GM19240 (cell line): ENCODE data around the gene NAP1L4.
A peak's percentile ranks its signal among the peaks of the same experiment; 100 is the strongest.

Experiments
- DNase-seq: peaks from one replicate; pipeline ENCODE4 v3.0.0; 2011; ENCODE audit warnings: low spot score; ENCODE audit not compliant: insufficient read length

The NAP1L4 gene, protein sequence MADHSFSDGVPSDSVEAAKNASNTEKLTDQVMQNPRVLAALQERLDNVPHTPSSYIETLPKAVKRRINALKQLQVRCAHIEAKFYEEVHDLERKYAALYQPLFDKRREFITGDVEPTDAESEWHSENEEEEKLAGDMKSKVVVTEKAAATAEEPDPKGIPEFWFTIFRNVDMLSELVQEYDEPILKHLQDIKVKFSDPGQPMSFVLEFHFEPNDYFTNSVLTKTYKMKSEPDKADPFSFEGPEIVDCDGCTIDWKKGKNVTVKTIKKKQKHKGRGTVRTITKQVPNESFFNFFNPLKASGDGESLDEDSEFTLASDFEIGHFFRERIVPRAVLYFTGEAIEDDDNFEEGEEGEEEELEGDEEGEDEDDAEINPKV

DNA sequence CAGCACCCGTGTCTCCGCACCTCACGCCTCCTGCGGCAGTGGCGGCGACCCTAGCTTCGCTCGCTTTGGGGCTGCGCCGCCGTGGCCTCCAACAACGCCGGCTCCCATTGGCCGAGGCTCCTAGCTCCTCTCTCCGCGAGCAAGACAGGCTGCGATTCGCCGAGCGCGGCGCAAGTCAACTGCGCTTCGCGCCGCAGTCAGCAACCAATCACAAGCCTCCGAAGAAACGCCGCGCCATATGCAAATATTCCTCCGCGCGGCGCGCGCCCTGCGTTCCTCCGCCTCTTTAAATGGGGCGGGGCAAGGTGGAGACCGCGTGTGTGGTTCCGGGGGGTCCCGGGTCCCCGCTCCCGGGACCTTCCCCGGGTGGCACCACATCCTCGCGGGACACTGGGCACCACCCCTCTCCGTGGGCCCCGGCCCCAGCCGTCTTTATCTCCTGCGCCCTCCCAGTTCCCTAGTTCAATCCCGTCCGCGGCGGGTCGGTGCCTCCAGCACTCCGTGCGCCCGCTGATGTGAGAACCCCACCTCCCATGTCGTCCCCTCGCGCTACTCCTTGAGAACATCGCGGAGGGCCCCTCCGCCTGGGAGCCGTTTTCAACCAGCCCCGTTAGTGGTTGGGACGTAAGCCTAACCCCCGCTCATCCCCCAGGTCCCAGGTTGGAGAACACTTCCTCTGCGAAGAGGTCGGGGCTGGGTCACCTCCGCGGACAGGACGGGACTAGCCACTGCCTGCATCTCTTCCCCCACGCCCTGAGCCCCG is at the start of gene NAP1L4:
TSS of gene NAP1L4 (minus strand) at position 96 of the 763 bp plus-strand sequence. CDS start 13,109 bp downstream, outside the sequence.
- peak; percentile 99 for DNase-seq

DNA sequence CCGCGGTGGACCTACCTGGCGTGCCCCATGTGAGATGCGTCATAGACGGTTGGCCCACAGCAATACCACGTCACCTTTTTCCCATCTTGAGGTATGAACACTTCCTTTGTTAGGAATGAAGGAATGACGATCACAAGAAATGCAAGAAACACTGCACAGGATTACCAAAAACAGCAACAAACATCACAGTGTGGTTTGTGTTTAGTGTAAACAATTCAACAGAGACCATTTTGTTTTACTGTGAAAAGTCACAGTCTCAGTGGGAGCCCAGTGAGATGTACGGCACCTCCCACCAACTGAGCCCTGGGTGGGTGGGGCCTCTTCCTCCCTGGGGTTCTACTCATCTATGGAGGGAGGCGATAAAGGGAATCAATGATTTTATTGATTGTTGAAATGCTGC is 48.8 kb upstream of the NAP1L4 start:
- DNase-seq: no peak

DNA sequence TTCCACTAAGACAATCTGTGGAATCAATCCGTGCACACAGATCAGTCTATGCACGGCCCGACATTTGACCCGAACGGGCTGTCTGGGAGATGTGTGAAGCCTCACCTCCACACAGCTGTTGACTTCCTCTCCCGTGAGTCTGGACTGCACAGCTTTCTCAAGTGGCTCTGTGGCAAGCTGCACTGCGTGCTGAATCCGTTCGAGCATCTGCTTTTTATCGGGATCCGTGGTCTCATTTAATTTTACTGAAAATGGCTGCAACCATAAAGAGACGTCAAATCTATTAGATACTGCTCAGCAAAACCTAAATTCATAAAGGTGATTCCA is 45.8 kb upstream of the NAP1L4 start:
- DNase-seq: no peak

DNA sequence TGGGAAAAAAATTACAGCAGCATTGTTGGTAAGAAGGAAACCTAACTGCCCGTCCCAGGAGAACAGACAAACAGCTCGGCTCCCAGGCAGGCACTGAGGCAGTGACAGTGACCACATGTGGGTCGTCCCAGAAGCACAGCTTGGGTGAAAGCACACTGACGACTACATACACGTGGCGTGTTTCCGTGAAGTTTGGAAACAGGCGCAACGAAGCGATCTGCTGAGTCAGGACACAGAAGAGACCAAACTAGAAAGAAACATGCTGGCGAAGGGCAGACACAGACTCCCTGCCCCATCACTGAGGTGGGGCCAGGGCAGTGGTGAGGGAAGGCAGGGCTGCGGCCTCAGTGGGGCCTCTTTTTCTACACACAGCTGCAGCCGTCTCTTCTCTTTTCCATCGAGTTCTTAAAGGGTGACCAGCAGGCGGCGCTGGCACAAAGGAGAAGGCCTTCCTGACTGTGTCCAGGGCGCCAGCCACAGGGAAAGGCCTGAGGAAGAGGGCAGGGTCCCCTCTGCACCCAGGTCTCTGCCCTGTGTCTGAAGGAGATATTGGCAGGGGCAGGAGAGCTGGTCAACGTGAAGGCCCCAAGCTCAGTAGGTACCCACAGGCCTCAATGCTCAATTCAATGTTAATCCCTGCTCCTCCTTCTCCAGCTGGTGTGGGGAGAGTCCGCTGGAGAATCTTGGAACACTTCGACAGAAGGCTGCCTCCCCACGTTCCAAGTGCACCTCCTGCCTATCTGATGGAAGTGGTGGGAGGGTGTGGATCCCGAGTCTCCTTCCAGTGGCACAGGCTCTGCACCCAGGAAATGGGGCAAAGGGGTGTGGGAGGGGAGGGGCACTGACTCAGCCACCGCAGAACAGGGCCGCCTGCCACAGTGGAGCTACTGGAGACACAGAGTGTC is 45.2 kb upstream of the NAP1L4 start:
- DNase-seq: no peak

DNA sequence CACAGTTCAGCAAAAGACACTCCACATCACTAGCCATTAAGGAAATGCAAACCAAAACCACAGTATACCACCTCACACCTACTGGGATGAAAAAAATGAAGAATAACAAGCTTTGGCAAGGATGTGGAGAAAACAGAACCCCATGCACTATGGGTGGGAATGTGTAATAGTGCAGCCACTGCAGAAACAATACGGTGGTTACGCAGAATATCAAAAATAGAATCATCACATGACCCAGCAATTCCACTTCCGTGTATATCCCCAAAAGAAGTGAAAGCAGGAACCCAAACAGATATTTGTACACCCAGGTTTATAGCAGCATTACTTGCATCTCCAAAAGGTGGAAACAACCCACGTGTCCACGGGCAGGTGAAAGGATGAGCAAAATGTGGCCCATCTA is 44.3 kb upstream of the NAP1L4 start:
- no peak for DNase-seq

DNA sequence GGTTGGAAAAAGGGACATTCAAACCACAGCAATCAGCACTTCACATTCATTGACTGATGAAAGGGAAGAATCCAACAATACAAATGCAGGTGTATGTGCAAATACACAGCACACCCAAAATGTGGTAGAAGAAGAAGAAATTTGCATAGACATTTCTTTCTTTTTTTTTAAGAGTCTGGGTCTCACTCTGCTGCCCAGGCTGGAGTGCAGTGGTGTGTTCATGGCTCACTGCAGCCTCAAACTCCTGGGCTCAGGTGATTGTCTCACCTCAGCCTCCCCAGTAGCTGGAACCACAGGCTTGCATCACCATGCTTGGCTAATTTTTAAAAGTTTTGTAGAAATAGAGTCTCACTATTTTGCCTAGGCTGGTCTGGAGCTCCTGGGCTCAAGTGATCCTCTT is 43.2 kb upstream of the NAP1L4 start:
- no peak for DNase-seq

DNA sequence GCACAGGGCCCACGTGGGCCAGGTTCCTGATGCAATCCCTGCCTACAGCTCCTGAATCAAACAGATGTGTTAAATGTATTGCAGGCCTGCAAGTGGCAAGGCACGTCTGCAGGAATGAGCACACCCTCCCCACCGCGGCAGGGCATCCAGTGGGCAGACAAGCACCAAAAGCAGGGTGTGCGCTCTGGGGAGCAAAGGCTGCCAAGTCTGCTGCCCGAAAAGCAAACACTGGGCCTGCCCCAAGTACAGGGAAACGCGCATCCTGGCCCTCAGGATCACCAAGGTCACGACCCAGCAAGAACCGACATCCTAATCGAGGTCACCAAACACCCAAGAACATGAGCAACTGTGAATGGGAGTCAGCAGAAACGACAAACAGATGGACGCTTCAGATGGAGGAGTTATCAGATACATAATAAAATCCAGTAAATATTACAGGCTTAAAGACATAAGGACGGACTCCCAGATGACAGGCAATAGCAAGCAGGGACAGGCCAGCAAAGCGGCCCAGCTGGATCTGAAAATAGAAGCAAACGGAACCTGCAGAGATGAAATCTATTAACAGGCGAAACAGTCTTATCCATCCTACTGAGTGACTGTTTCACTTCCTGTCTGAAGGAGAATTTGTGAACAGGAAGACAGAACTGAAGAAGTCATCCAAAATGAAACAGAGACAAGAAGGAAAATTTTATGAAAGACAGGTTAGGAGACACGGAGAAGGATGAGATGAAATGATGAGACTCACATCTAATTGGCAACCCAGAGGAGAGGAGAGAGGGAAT is 38.4 kb upstream of the NAP1L4 start:
- no peak for DNase-seq

DNA sequence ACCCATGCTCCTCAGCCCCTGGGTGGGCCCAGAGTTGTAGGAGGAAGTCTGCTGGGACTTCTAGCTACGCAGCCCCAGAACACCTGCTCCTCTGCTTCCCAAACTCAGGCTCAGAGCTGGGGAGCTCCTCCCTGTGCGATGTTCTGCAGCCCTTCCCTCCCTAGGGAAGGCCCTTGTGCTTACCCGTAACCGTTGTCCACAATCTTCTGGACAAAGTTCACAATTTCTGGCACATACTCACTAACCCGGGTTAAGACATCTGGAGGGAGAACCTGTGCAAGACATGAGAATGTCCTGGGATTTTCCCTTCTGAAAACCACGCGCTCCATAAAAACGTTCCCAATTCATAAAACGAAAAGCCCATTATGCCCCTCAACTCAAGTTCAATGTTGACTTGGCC is 36.7 kb upstream of the NAP1L4 start:
- no peak for DNase-seq

DNA sequence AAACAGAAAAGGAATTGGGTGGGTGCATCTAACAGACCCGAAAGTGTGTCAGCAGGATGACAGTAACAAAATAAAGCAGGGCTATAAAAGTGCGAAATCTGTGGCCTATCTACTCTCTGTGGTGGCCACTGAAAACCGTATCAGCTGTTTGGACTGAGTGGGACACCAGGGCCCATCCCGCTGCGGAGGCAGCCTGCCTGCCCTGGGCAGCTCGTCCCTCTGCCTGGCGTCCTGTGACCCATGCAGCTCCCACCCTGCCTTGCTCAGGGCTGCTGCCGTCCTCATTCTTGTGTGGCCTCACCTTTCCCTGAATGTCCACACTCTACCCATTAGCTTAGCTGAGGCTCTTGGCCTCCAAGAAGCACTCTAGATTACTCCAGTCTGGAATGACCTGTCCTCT is 34.7 kb upstream of the NAP1L4 start:
- no peak for DNase-seq

DNA sequence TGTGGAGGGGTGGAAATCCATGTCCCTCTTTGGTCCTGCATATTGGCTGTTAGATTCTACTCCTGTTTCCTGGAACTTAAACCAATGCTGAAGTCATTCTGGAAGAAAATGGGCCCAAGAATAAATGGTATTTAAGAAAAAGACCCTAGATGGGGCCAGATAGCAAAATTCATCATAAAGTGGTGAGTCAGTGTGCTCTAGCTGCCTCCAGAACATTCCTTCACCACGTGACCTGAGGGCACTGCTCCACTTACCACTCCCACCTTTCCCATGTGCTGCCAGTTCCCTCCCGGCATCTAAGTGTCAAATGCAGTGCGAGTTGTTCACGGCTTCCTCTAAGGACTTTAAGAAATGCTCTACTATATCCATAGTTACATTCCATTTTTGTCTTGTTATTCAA is 30.9 kb upstream of the NAP1L4 start:
- DNase-seq: no peak

DNA sequence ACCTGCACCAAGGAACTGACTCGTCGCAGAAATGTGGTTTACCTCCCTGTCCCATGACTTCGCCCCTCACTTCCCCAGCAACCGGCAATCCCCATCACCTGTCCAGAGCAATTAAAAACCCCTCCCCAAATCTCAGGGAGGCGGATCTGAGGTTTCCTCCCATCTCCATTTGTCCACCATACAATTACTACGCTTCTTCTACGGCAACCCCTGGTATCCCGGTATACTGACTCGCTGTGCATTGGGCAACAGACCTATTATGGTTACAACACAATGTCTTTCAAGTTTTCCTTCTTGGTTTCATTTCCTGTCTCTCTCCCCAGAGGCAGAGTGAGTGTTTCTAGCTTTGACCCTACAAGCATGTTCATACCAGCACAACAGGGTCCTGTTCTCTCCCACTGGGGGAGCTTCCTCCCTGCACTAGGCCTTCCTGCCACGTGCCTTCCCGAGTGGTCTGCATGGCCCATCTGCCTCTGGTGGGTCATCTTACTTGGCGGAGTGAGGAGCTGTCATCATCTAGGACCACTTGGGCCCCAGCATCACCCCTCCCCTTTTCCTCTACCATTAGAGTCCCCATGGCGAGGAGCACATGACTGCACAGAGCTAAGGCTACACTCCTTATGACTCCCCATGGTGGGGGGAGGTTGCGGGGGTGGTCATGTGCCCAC is 30.3 kb upstream of the NAP1L4 start:
- DNase-seq: no peak

DNA sequence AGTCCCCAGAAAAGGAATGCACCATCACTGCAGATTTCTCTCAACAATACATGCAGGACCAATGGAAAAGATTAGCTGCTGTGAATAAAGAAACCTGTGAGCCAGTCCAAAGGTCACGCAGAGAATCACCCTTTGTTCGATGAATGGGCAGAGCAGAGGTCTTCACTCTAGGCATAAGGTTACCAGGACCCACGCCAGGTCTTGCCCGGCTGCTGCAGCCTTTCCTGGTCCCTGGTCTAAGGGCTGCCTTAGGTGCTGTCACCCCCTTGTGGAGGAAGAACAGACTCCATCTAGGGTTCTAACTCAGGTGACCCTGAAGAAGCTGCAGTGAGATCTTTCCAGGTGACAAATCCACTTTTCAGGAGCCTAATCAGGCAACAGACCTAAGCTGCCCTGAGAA is 29.0 kb upstream of the NAP1L4 start:
- peak; percentile 50 for DNase-seq

DNA sequence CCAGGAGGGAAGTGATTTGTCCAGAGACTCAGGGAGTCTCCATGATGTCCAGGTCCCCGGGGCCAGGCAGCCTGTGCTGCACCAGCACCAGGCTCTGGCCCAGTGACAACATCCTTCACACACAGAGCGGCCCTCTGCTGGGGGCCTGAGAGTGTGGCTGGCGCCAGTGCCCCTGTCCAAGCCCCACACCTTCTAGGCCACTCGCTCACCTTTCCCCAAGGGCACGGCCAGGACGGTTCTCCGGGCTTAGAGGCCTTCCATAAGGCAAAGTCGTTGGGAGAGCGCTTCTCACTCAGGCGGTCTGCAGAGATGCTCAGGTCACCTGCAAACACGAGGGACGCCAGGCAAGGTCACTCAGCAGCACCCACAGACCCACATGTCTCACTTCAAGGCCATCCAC is 27.9 kb upstream of the NAP1L4 start:
- DNase-seq: no peak

DNA sequence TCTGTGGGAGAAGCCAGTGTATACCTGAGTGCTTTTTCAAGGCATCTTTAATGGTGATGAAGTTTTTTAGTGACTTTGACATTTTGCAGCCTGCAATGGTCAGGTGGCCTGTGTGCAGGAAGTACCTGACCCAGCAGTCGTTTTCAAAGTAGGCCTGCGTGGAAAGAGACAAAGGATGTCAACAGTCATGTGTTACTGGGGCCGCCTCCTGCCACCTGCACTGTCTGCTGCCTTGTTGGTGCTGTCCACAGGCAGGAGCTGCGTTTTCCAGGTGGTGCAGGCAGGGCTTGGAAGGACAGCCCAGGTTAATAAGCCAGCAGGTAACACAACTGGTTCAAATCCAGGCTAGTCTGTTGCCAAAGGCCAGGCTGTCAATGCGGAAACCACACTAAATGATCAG is 26.5 kb upstream of the NAP1L4 start:
- DNase-seq: no peak

DNA sequence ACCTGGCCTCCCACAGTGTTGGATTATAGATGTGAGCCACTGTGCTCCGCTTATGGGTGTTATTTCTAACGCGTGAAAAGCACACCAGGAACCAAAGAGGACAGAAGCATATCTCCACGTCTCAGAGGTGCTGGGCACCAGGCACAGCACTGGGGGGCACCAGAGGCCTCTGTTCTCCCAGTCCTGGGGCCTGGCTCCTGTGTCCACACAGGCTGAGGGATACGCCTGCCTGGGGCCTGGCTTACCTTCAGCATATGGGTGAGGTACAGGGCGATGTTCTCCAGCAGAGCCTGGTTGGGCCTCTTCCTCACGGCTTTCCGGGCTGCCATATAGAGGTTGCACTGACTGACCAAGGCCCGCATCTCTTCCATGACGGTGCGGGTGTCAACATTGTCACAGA is 24.7 kb upstream of the NAP1L4 start:
- no peak for DNase-seq

DNA sequence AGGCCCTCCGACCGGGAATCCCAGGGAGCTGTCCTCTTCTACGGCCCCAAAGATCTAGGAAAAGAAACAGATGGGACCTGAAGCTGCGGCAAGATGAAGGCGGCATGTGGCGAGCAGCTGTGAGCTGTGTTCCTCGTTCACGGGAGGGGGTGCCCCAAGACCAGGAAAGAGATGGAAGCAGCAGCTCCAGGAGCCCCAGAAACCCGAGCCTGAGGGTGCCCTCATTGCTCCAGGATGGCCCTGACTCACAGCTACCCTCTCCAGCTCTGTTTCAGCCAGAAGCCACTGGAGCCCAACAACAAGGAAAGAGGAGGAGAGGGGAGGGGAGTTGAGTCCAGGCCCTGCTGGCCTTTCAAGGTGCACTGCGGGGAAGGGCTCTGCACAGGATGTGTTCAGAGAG is 23.7 kb upstream of the NAP1L4 start:
- DNase-seq: no peak

DNA sequence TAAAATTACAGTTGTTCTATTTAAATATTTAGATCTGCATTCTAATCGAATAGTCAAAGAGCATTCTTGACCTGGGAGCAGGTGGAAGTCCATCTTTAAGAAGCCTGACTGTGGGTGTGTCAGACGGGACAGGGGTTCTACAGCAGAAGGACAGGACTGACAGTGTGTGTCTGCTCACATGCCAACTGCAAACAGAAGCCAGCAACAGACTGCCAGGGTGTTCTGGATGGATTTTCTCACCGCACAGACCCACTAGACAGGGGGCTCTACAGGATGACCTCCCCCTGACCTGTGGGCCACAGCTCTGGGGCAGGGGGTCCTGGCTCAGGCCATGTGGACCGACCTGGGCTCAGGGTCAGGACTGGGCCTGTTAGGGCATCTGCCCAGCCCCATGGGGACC is 22.8 kb upstream of the NAP1L4 start:
- DNase-seq: no peak

DNA sequence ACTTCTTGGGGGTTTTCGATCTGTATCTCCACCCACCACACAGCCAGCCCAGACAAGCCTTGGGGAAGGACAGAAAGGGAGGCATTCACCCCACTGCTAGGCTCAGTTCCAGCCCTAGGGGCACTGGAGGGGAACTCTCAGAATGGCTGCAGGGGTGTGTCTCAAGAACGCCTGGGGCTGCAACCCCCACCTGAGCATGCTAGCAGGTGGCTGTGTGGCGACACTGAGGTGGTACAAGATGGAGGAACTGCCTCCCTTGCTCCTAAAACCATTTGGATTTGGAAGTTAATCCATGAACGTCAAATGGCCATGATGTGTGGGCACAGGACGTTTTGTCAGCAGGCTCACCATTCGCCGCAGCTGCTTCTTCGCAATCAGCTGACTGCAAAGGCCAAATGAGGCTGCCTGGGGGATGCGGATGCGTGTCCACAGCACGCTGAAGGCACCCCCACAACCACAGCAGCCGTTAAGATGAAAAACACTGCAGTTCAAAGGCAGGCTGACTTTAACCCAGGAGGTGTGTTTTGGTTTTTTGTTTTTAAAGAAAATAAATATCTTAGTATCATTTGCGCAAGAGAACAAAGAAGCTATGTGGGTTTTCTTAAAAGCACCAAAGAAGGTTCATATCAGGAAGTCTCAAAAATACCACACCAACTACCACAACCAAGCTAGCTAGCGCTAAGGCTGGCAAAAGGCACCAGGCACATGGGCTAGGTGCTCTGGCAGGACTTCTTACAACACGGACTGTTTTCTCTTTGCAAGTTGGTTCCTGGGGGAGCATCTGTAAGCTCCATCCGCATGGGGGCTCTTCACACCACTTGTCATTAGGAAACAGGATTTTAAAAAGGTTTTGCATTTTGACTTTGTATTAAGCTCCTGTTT is 22.2 kb upstream of the NAP1L4 start:
- no peak for DNase-seq
